ENCODE measurements around the gene CCL14. TPM values are rescaled to one million over a fixed set of nuclear protein-coding genes. Genes with fewer than 3 reads are reported as not detected.

CCL14 gene
- polyA plus RNA-seq, 1 of the 3 experiments (the other 2 are of a cell fraction): not detected

GRCh38 chr17:36001110-36001771, 14.7 kb upstream of the CCL14 start, which contains the start of gene CCL15:
TSS of gene CCL15 (minus strand) at chr17:36001553. CDS start at chr17:36001492, 61 bp downstream.
- ChIA-PET CTCF (no interaction called here), POLR2A (no interaction called here)
- 16% methylated on average over 6 of the region's 6 CpGs for WGBS (ENCODE audit: low lambda C conversion rate)
- no peak for DNase-seq
- H4K20me1 ChIP-seq (ENCODE audit: insufficient read depth): no peaks in the 10 kb centered on the region
- H3K9ac ChIP-seq: no peak within 1 kb of the TSS
- H3K36me3 ChIP-seq (replicated peaks in 1 of 2; ENCODE audit: control insufficient read depth in 1 of 2, insufficient read depth in 2 of 2, low read length in 1 of 2): no peaks in the 10 kb centered on the region
- H3K4me2 ChIP-seq: no peak within 1 kb of the TSS
- H3F3A ChIP-seq (replicated peaks; ENCODE audit: insufficient read depth): no peaks in the 10 kb centered on the region
- TF ChIP-seq USF1 (IDR thresholded peaks at IDR 0.05; ENCODE audit: borderline replicate concordance, low read depth): no peak
- TF ChIP-seq EZH2phosphoT487 (IDR thresholded peaks at IDR 0.05; ENCODE audit: borderline replicate concordance, low read depth): no peak
- no peak for TF ChIP-seq SMC3 (IDR thresholded peaks at IDR 0.05; ENCODE audit: low read depth, low read length)
- H3K9me2 ChIP-seq: no peaks in the 10 kb centered on the region
- H3K4me1 ChIP-seq (ENCODE audit: control insufficient read depth in 1 of 2, insufficient read depth in 2 of 2, low read depth in 1 of 2, low read length in 1 of 2): no peaks in the 10 kb centered on the region
- H3K9me3 ChIP-seq: no peaks in the 10 kb centered on the region
- H3K79me2 ChIP-seq (ENCODE audit: insufficient read depth): no peaks in the 10 kb centered on the region
- H3K27me3 ChIP-seq (ENCODE audit: insufficient read depth): no peaks in the 10 kb centered on the region; the same call in 1 of the 2 replicates
- H3K4me3 ChIP-seq (ENCODE audit: low read depth in 2 of 2, low read length in 1 of 2): no peak within 1 kb of the TSS
- H2AFZ ChIP-seq (ENCODE audit: low read depth): no peak within 1 kb of the TSS
- no peak within 1 kb of the TSS for H3K27ac ChIP-seq (ENCODE audit: low read depth in 2 of 2, low read length in 1 of 2)

- CTCF ChIA-PET: no interaction called here
Observed at GRCh38 chr17:36000732-36001109, 14.2 kb upstream of the CCL14 start.

GRCh38 chr17:35998756-35999155, 12.2 kb upstream of the CCL14 start:
- Histone ChIP-seq H4K20me1 (ENCODE audit: insufficient read depth) (no peaks in the 10 kb centered on the region), H3K4me2 (no peak overlapping the region), H3K79me2 (ENCODE audit: insufficient read depth) (no peaks in the 10 kb centered on the region), H3K27ac (ENCODE audit: low read depth in 2 of 2, low read length in 1 of 2) (no peak overlapping the region), H3K9ac (no peak overlapping the region), H3K36me3 (replicated peaks in 1 of 2; ENCODE audit: control insufficient read depth in 1 of 2, insufficient read depth in 2 of 2, low read length in 1 of 2) (no peaks in the 10 kb centered on the region), H3K27me3 (ENCODE audit: insufficient read depth) (no peaks in the 10 kb centered on the region; the same call in 1 of the 2 replicates), H2AFZ (ENCODE audit: low read depth) (no peak overlapping the region), H3K9me2 (no peaks in the 10 kb centered on the region), H3K4me3 (ENCODE audit: low read depth in 2 of 2, low read length in 1 of 2) (no peak overlapping the region), H3F3A (replicated peaks; ENCODE audit: insufficient read depth) (no peaks in the 10 kb centered on the region), H3K9me3 (no peaks in the 10 kb centered on the region), H3K4me1 (ENCODE audit: control insufficient read depth in 1 of 2, insufficient read depth in 2 of 2, low read depth in 1 of 2, low read length in 1 of 2) (no peaks in the 10 kb centered on the region)
- POLR2A ChIA-PET: no interaction called here
- DNase-seq: no peak
- WGBS (ENCODE audit: low lambda C conversion rate): 0% methylated on average over 1 of the region's 1 CpG
- CTCF ChIA-PET: no interaction called here
- TF ChIP-seq REST (IDR thresholded peaks at IDR 0.05; ENCODE audit: low read depth, low read length): no peak
- TF ChIP-seq TAF1 (IDR thresholded peaks at IDR 0.05; ENCODE audit: borderline replicate concordance, low read depth, low read length): no peak
- TF ChIP-seq USF1 (IDR thresholded peaks at IDR 0.05; ENCODE audit: borderline replicate concordance, low read depth): no peak
- TF ChIP-seq EZH2phosphoT487 (IDR thresholded peaks at IDR 0.05; ENCODE audit: borderline replicate concordance, low read depth): no peak
- TF ChIP-seq TCF12 (IDR thresholded peaks at IDR 0.05): no peak
- TF ChIP-seq ELF1 (IDR thresholded peaks at IDR 0.05): no peak

More at GRCh38 chr17:36000732-36001109, 14.2 kb upstream of the CCL14 start:
- H3K4me3 ChIP-seq (ENCODE audit: low read depth in 2 of 2, low read length in 1 of 2): no peak overlapping the region
- no peaks in the 10 kb centered on the region for H3K9me3 ChIP-seq
- H3K79me2 ChIP-seq (ENCODE audit: insufficient read depth): no peaks in the 10 kb centered on the region
- WGBS (ENCODE audit: low lambda C conversion rate): 5% methylated on average over 6 of the region's 6 CpGs
- no peaks in the 10 kb centered on the region for H3K36me3 ChIP-seq (replicated peaks in 1 of 2; ENCODE audit: control insufficient read depth in 1 of 2, insufficient read depth in 2 of 2, low read length in 1 of 2)
- no peaks in the 10 kb centered on the region for H3K9me2 ChIP-seq
- H4K20me1 ChIP-seq (ENCODE audit: insufficient read depth): no peaks in the 10 kb centered on the region
- no peak overlapping the region for H3K27ac ChIP-seq (ENCODE audit: low read depth in 2 of 2, low read length in 1 of 2)
- POLR2A ChIA-PET: no interaction called here
- H3K4me1 ChIP-seq (ENCODE audit: control insufficient read depth in 1 of 2, insufficient read depth in 2 of 2, low read depth in 1 of 2, low read length in 1 of 2): no peaks in the 10 kb centered on the region
- no peaks in the 10 kb centered on the region; the same call in 1 of the 2 replicates for H3K27me3 ChIP-seq (ENCODE audit: insufficient read depth)
- no peak for DNase-seq
- no peak for TF ChIP-seq GATA2 (CRISPR knock-in tag; IDR thresholded peaks at IDR 0.05)
- H3K9ac ChIP-seq: no peak overlapping the region
- H2AFZ ChIP-seq (ENCODE audit: low read depth): no peak overlapping the region
- no peak overlapping the region for H3K4me2 ChIP-seq
- no peaks in the 10 kb centered on the region for H3F3A ChIP-seq (replicated peaks; ENCODE audit: insufficient read depth)

Data from SK-N-SH (cell line).